NCI-H1048 (cell line): Measurements from ENCODE around the gene FCER1A.
"Not testable (repeated sequence)": the region's sequence is repeated elsewhere in the genome, so short reads cannot be mapped to it uniquely, and the experiment has no call there.

Experiments used
- DNase-seq: peaks from one replicate; lab custom pipeline; 2025; lab: John Stamatoyannopoulos, UW

The FCER1A gene

DNA sequence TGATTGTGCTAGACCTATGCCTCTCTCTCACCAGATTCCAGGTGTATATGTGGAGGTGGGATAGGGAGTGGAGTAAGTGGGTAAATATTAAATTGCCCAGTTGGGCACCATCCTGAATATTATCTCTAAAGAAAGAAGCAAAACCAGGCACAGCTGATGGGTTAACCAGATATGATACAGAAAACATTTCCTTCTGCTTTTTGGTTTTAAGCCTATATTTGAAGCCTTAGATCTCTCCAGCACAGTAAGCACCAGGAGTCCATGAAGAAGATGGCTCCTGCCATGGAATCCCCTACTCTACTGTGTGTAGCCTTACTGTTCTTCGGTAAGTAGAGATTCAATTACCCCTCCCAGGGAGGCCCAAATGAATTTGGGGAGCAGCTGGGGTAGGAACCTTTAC, at the start of gene FCER1A:
Gene FCER1A (plus strand): TSS at position 242 of the 400 bp plus-strand sequence. CDS start 29 bp downstream, at position 271.
- DNase-seq = no peak

DNA sequence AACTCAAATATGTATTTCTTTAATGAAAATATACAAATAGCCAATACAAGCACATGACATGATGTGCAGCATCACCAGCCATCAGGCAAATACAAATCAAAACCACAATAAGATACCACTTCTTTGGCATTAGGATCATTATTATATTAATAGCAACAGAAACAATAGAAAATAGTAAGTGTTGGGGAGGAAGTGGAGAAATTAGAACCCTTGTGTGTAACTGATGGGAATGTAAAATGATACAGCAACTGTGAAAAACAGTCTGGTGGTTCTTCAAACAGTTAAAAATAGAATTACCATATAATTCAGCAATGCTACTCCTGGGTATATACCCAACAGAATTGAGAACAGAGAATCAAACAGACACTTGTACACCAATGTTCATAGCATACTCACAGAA, 40.8 kb upstream of the FCER1A start:
- no peak for DNase-seq

DNA sequence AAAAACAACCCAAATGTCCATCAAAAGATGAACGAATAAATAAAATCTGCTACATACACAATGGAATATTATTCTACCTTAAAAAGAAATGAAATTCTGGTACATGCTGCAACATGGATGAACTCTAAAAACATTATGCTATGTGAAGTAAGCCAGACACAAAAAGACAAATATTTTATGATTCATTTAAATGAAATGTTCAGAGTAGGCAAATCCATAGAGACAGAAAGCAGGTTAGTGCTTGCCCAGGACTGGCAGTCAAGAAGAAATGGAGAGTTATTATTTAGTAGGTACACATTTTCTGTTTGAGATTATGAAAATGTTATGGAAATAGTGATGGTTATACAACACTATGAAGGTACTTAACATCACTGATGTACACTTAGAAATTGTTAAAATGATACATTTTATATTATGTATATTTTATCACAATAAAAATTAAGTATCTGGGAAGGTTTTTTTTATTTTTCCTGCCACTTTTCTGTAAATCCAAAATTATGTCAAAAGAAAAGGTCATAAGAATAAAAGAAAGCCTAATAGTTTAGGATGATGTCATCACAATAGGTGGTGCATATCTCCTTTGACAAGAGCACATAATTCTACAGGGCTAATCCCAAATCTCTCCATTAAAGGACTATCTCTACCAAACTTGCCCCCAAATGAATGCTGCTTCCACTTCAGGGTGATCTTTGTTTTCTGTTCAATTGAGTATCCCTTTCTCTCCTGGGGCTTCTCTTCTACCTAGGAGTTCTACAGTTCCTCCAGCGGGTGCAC, 40.2 kb upstream of the FCER1A start:
- peak; percentile 72 for DNase-seq

DNA sequence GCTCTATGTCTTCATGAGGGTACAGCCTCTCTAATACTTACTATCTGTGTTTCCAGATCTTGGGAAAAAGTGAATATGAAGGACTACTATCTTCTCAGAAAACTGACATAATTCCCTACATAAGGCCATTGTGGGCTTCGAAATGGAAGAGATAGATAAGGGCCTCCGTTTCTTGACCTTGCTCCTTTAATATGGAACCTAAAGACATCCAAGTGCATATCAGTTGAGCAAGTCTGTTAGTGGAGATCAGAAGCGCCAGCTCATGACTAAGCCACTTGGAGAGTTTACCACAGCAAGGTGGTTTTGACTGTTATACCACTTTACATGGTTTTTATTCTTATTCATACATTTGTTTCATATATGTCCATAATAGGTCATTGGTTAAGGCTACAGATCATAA, 35.3 kb upstream of the FCER1A start:
- no peak for DNase-seq

DNA sequence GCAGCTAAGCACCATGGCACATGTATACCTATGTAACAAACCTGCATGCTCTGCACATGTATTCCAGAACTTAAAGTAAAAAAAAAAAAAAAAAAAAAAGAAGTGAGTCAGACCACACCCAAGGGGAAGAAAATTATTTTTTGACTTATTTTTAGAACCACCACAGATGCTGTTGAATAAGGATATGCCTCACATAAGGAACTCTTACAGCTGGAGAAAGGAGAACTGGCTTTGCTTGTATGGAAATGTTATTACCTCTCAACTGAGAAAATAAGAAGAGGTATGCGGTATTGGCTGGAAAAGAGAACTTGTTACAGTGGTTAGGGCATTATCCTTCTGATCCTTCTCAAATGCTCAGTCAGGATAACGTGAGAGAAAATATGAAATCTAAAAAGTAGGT, 27.5 kb upstream of the FCER1A start:
- DNase-seq = no peak

DNA sequence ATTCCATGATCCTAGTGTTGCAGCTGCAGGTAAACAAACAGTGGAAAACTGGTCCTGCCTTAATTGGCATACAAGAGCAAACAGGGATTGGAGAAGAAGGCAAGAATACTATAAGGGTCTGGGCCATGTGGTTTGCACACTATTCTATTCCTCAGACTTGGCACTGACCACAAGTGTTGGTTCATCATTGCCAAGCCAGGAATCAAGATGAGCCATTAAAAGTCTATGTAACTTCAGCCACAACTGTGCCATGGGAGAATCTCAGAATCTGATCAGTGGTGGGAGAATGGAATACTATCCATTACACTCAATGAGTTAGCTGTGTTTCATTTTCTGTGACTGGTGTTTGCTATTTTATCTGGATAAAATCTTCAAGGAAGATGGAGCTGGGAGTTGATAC, 26.2 kb upstream of the FCER1A start:
- DNase-seq = no peak

DNA sequence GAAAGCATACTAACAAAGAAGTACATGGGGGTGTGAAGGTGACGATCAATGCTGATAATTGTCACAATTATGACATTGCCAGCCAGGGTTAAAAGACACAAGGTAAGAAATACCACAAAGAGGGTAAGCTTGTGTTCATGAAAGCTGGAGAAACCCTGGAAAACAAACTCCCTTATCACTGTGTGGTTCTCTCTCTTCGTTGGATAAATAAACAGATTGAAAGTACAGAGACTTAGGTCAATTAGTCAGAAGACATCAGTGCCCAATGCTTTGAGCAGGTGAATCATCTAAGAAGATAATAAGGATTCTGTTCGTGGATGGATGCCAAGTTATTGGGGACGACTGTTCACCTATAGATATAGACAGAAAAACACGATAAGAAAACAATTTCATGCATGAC, 22.4 kb upstream of the FCER1A start:
- no peak for DNase-seq

DNA sequence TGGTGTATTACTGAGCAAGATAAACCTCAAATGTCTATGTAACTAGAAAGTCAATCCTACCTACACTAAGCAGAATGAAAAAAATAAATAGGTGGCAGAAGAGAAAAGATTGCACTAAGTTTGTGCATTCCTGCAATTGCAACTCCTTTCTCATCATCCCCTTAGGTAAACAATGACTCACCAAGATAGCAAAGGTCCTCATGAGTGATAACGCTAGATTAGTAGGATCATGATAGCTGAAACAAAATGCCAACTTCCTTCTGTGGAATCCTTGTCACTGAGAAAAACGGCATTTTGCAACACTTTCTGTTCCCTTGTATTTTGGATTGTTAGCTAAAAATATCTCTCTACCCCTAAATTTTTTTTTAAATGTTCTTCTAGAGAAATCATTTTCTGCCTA, 20.0 kb upstream of the FCER1A start:
- DNase-seq = no peak

DNA sequence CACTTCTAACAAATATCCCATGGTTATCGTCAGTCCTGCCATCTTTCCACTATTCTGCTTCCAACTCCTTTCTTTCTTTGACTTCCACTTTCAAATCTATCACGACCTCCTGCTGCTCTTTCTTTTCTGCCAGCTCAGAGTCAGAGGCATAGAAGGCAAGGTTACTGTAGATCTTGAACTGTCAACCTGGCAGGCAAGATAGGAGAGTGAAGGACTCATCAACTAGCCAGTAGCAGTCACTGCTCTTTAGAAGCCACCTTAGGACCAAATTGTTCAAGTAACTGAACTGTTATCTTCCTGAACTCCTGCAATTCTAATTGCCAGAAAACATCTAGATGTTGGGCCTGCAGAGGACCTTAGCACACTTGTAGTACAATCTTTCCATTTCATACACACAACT, 13.1 kb upstream of the FCER1A start:
- no peak for DNase-seq

DNA sequence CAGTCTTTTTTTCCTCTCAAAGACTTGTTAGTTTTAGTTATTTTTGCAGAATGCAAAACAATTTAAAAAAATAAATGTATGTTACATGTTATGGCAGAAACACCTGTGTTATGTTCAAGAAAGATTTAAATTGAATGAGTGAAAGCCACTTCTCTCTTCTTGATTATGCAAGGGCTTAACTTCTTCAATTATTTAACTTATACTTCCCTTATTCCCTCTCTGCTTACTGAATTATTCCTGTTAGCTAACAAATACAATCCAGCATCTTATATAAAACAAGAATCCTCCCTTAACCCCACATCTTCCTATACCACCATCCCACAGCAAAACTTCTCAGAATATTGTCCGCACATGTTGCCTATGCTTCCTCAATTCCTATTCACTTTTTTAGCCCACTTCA, 10.7 kb upstream of the FCER1A start:
- no peak for DNase-seq

DNA sequence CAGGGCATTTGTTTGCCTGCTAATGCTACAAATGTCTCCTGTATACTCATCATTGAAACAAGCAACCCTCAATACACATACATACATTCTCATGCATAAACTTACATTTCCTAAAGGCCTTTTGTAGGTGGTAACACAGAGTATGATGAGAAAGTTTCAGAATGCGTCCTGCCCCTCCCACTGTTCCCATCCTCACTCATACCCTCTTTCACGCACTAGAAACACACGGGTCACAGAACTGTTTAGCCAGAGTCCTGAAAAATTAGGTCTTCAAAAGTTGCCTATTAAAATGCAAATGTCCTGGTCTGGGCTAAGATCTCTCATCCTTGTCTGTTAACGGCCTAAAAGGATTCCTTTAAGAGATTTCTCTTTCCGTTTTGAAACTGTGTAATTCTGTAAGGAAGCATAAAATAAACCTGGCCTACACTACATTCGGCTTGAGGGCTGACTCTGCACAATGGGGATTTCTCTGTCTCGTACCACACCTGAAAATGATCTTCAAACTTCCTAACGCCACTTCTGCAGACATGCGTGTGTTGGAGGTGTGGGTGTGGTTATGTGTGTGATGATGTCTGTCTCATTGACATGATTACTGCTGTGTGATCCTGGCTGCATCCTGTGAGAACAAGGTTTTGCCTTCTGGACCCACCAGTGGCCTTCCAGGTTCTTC, 5.3 kb upstream of the FCER1A start:
- DNase-seq = no peak

DNA sequence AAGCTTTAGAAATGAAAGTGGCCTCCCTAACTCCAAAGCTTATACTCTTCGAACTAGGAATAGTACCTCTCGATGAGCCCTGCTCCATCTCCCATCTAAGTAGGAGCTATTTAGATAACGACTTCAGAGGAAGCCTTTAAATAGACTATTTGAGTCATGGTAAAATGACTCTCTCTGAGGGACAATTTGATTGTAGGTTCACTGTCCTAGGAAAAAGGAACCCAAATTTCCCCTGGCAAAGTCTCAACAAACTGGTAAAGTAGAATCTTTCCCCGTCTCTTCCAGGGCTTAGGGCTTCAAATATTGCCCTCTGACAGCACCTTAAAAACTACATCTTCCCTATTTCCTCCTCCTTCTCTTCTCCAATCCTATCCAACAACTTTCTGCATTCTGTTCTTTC, 2.0 kb upstream of the FCER1A start:
- DNase-seq = no peak

DNA sequence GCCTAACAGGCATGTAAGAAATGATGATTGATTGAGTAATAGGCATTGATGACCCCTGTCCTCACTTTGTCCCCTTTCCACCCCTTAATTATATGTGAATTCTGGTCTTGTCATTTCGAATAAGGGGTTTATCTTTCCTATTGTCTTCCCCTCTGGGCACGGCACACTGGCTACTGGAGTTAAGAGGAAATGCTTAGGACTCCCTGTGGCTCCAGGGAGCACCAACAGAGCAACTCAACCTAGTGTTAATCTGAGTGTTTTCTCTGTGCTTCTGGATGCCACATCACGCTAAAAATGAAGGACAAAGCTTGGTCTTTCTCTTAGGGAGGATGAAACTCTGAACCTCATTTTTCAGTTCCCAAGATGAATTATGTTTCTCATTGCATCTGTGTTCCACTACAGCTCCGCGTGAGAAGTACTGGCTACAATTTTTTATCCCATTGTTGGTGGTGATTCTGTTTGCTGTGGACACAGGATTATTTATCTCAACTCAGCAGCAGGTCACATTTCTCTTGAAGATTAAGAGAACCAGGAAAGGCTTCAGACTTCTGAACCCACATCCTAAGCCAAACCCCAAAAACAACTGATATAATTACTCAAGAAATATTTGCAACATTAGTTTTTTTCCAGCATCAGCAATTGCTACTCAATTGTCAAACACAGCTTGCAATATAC, 5.3 kb downstream of the FCER1A start:
- DNase-seq = no peak

DNA sequence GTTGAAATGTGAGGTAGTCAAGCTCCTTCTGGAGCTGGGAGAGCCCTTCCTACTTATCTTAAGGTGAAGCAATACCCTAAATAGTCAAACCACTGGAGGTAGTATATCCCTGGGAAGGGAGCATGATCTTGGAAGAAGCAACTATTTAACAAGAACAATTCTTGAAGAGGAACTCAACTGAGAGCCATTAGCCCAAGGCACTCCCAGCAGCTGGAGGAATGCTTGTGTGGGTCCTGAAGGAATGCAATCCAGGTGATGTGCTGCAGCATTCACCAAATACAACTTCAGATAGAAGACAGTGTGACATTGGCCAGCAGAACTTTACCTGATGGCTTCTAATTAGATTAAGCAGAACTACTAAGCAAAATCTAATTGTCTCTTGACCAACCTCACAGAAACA, 9.5 kb downstream of the FCER1A start:
- DNase-seq = no peak

DNA sequence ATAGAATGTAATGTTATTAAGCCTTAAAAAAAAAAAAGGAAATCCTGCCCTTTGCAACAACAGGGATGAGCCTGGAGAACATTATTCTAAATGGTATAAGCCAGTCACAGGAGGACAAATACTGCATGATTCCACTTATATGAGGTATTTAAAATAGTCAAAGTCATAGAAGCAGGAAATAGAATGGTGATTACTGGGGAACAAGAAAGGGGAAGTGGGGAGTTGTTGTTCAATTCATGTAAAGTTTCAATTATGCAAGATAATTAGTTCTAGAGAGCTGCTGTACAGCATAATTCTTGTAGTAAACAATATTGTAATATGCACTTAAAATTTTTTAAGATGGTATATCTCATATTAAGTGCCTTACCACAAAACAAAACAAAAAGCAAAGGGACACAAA, 13.2 kb downstream of the FCER1A start:
- no peak for DNase-seq

DNA sequence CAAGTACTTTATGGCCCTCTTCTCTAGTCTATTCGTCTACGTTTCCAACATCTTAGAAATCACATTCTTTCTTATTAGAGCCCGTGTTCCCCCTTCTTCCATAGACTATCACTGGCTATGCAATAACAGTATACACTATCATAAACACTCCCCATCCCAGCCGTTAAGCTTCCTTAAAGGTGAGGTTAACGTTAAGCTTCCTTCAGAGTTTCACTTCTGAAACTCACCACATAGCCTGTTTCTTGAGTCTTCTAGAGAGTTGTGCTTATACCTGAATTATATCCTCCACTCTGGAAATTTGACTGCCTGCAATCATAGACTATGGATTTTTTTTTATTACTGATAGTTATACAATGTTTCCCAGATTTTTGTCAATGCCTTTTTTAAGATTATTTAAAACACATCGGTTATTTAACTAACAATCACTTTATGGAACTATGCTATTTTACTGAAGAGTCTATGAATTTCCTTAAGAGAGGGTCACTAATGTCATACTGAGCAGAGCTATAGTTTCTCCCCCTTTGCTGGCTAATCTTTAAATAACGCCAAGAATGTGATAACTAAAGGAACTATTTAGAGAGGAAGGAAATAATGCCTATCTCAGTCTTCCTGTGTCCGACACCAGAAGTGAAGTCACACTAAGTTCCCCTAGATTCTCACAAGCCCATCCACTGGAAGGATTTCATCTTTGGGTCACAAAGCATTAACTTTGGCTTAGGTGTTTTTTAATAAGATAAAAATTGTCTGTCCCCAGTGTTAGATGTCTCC, 16.8 kb downstream of the FCER1A start:
- DNase-seq = no peak

DNA sequence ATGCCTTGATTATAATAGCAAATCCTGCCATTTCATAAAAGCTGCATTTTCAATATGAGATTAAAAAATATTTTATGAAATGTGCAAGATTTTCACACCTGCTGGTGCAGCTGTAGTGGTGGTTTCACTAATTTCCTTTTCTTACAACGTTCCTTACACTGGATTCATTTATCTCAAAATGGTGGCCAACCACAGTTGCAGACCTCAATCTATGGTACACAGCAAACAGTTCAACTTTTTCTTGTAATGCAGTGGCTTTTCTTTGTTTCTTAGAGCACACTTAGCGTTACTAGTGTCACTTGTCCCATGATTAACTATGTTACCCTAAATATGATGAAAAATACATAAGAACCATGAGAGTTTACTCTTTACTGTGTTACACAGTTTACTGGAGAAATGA, 32.7 kb downstream of the FCER1A start:
- DNase-seq = no peak

DNA sequence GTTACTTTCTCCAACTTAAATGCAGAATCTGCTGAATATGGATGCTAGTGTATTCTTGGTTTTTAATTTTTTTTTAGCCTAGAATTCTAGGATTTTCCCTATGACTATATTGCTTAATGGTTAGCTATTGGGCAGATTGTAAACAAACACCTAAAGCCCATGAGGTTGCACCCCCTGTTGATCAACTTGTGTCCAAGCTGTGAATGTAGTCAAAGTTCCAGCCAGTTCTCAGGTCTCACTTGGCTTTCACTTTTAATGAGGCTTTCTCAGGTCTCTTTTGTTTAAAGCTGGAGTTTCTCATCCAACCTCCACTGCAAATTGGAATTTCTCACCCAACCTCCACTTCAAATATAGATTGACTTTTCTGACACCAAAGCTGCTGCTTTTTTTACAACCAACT, 35.9 kb downstream of the FCER1A start:
- DNase-seq = no peak

DNA sequence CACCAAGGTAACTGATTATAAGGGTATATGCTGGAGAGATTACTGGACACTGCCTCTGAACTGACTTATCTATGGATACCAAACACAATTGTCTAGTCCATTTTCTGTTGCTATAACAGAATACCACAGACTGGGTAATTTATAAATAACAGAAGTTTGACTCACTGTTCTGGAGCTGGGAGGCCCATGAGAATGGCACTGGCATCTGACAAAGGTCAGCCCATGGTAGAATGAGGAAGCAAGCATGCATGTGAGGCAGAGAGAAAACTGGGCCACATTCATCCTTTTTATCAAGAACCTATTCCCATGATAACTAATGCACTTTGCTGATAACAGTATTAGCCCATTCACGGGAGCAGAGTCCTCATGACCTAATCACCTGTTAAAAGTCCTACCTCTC, 37.4 kb downstream of the FCER1A start:
- DNase-seq = no peak

DNA sequence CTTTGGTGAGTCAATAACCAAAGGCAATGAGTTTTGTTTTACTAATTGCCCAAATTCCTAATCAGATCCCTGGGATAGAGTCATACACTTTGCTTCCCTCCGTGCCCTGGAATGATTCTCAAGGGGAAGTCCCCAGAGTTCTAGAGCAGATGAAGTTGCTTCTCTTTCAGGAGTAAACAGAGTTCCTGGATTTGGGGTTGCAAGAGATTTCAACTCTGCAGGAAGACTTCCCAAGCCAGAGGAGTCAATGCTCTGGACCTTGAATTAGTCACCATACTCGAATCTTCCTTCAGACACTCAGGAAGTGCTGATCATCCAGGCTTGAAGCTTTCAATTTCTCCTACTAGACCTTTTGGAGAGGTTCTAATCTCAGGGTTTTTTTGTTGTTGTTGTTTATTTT, 39.6 kb downstream of the FCER1A start:
- no peak for DNase-seq

DNA sequence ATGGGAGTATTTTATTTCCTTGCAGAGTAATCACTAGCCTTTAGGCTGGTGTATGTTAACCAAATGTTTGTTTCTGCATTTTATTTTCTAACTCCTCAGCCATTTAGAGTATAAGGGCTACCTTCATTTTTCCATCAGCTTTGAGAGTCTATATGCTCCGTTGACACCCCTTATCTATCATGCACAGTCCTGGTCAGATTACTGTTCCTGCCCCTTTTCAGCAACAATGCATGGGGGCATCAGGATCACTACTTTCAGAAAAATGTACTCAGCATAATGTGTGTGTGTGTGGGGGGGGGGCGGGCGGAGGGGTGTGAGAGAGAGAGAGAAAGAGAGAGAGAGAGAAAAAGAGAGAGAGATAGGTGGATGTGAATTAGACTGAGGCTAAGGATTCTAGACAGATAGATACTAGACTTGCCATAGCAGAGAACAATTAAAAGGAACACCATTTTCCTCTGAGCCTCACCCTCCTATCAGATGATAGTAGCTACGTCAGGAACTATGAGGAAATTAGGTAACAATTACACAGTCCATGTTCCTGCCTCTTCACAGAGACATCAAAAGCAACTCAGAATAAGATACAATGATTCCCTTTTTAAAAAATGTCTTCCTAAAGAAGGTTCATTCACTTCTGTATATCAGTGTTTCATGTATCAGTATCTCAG, 40.8 kb downstream of the FCER1A start:
- DNase-seq = no peak

DNA sequence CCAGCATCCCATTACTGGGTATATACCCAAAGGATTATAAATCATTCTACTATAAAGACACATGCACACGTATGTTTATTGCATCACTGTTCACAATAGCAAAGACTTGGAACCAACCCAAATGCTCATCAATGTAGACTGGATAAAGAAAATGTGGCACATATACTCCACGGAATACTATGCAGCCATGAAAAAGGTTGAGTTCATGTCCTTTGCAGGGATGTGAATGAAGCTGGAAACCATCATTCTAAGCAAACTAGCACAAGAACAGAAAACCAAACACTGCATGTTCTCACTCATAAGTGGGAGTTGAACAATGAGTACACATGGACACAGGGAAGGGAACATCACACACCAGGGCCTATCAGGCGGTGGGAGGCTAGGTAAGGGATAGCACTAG, 47.2 kb downstream of the FCER1A start:
- DNase-seq = not testable (repeated sequence)
